GM12874 (cell line): Measurements from ENCODE around the gene AK3.

ENCODE experiments used
- TF ChIP-seq, protein P1 (sequence below): IDR thresholded peaks from 2 replicates; pipeline ENCODE4 v1.5.1; 2011; ENCODE audit warnings: low read depth, mild to moderate bottlenecking, control low read depth, low read length, moderate library complexity; ENCODE audit not compliant: insufficient read depth

AK3 gene

DNA sequence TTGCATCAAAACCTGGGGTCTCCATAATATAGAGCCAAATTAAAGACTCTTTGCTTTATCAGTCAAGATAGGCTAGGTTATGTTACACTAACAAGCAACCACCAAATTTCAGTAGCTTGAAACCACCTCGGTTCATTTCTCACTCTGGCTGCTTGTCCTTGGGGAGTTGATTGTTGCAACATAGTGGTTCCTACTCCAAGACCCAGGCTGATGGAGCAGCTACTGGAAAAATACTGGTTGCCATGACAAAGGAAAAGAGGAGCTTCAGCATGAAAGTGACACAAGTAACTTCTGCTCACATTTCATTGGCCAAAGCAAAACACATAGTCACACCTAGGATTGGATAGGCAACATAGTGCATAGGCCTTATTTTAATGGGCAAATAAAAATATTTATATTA lies 33.2 kb upstream of the AK3 start:
- TF ChIP-seq, protein P1, sequence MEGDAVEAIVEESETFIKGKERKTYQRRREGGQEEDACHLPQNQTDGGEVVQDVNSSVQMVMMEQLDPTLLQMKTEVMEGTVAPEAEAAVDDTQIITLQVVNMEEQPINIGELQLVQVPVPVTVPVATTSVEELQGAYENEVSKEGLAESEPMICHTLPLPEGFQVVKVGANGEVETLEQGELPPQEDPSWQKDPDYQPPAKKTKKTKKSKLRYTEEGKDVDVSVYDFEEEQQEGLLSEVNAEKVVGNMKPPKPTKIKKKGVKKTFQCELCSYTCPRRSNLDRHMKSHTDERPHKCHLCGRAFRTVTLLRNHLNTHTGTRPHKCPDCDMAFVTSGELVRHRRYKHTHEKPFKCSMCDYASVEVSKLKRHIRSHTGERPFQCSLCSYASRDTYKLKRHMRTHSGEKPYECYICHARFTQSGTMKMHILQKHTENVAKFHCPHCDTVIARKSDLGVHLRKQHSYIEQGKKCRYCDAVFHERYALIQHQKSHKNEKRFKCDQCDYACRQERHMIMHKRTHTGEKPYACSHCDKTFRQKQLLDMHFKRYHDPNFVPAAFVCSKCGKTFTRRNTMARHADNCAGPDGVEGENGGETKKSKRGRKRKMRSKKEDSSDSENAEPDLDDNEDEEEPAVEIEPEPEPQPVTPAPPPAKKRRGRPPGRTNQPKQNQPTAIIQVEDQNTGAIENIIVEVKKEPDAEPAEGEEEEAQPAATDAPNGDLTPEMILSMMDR, result no peak

- TF ChIP-seq, protein P1, result no peak
Measured at GRCh38 chr9:4771788-4772187, 30.8 kb upstream of the AK3 start.

- TF ChIP-seq, protein P1, result no peak
Measured at GRCh38 chr9:4769321-4770080, 28.5 kb upstream of the AK3 start.

DNA sequence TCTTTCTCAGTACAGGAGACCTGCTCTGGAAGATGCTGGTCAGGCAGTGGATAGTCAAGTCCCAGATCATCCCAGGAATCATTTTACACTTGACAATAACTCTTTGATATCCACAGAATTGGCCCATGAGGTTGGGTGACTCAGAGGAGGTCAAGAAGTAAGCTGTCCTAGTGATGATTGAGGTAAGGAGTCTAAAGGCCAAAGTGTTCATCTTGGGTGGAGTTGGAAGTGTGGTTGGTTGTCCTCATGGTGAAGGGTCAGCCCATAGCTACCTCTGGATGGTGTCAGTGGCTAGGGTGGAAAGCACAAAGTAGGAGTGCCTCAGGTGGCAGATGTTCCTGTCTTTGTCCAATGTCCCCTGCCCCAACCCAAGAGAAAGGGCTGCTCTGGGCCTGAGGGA lies 27.7 kb upstream of the AK3 start:
- TF ChIP-seq, protein P1, result no peak

GRCh38 chr9:4764033-4764432 lies 23.0 kb upstream of the AK3 start:
- TF ChIP-seq, protein P1, result no peak

GRCh38 chr9:4762886-4763541 lies 22.0 kb upstream of the AK3 start:
- TF ChIP-seq, protein P1, result no peak

GRCh38 chr9:4762108-4762885 lies 21.3 kb upstream of the AK3 start:
- TF ChIP-seq, protein P1, result peak; percentile 68
